ENCODE results near the gene RHOBTB1.

GRCh38 chr10:60893231-60893630, 50.8 kb downstream of the RHOBTB1 start:
- TF ChIP-seq CTCF (IDR thresholded peaks at IDR 0.05; ENCODE audit: low read depth, low read length), result no peak
- no peak for TF ChIP-seq POLR2A (IDR thresholded peaks at IDR 0.05; ENCODE audit: extremely low read depth, insufficient read length)
- TF ChIP-seq MAX (IDR thresholded peaks at IDR 0.05; ENCODE audit: low read depth, low read length), result no peak
- TF ChIP-seq MYC (IDR thresholded peaks at IDR 0.05; ENCODE audit: low read depth, low read length), result no peak
